NCI-H1694 (cell line): ENCODE data around the gene GGA3.
"Not testable (repeated sequence)": the region's sequence is repeated elsewhere in the genome, so short reads cannot be mapped to it uniquely, and the experiment has no call there.

ENCODE experiments used
- DNase-seq: peaks from one replicate; lab custom pipeline; 2025; lab: John Stamatoyannopoulos, UW

The GGA3 gene

GRCh38 chr17:75271955-75272847, 10.8 kb upstream of the GGA3 start:
- peak; percentile 49 for DNase-seq

- DNase-seq, result no peak
Observed at GRCh38 chr17:75271233-75271954, 10.0 kb upstream of the GGA3 start.

GRCh38 chr17:75270966-75271232, 9.5 kb upstream of the GGA3 start, which contains the start of gene MIF4GD:
Gene MIF4GD (minus strand): TSS chr17:75271231. CDS start chr17:75270195, 1,036 bp downstream.
- no peak for DNase-seq

GRCh38 chr17:75270218-75270965, 9.0 kb upstream of the GGA3 start:
- DNase-seq, result peak; percentile 13

GRCh38 chr17:75269844-75270217, 8.4 kb upstream of the GGA3 start:
- DNase-seq, result no peak

GRCh38 chr17:75267411-75268232, 6.2 kb upstream of the GGA3 start:
- DNase-seq, result no peak

- no peak for DNase-seq
Observed at GRCh38 chr17:75267153-75267410, 5.7 kb upstream of the GGA3 start.

GRCh38 chr17:75266316-75267152, 5.1 kb upstream of the GGA3 start:
- DNase-seq, result no peak

- DNase-seq, result no peak
Observed at GRCh38 chr17:75265614-75266315, 4.4 kb upstream of the GGA3 start.

- DNase-seq, result no peak
Observed at GRCh38 chr17:75263055-75263454, 1.6 kb upstream of the GGA3 start.

- no peak for DNase-seq
Observed at GRCh38 chr17:75262112-75262606, 753 bp upstream of the GGA3 start.

- no peak for DNase-seq
Observed at GRCh38 chr17:75260641-75261335, 618 bp downstream of the GGA3 start.

- not testable (repeated sequence) for DNase-seq
Observed at GRCh38 chr17:75257228-75257627, 4.2 kb downstream of the GGA3 start.

- DNase-seq, result not testable (repeated sequence)
Observed at GRCh38 chr17:75255954-75256698, 5.3 kb downstream of the GGA3 start.

- no peak for DNase-seq
Observed at GRCh38 chr17:75252039-75252816, 9.2 kb downstream of the GGA3 start.

GRCh38 chr17:75250009-75250471, 11.4 kb downstream of the GGA3 start:
- DNase-seq, result no peak

- DNase-seq, result no peak
Observed at GRCh38 chr17:75249564-75249963, 11.8 kb downstream of the GGA3 start.

- no peak for DNase-seq
Observed at GRCh38 chr17:75246404-75246803, 15.0 kb downstream of the GGA3 start.
